SK-N-DZ (cell line): ENCODE data around the gene LTBP1.

Experiments used
- DNase-seq: peaks from one replicate; pipeline ENCODE4 v3.0.0-alpha.2; 2015; ENCODE audit warnings: low spot score

The LTBP1 gene

GRCh38 chr2:33264766-33265165 is 318.0 kb downstream of the LTBP1 start:
- no peak for DNase-seq

- no peak for DNase-seq
Observed at GRCh38 chr2:33265584-33266338, 319.0 kb downstream of the LTBP1 start.

DNA sequence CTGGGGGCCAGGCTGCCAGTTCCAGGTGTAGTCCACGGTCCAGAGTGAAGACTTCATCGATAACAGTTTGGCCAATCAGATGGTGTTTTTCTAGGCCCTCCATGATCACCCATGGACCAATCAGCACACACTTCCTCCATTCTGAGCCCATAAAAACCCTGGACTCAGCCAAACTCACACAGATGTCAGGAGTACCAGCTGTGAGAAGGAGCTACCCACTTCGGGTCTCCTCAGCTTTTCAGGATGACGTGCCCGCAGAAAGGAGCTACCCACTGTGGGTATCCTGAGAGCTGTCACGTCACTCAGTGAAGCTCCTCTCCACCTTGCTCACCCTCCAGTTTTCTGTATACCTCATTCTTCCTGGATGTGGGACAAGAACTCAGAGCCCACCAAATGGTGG is 319.7 kb downstream of the LTBP1 start:
- DNase-seq, result no peak

DNA sequence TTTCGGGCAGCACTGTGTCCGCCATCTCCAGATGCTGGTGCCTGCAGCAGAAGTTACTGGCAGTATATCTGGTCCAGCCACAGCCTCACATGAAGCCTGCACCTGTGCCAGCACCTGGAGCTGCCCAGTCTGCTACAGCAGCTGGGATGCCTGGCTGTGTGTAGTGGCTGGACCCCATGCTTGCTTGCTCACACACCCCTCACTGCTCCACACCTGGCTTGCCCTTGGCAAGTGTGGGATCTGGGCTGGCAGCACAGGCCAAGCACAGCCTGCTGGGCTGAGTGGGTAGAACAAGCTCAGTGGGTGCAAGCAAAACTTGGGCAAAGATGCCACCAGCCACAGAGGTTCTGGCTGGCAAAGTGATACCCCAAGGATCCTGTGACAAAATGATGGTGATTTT is 320.3 kb downstream of the LTBP1 start:
- no peak for DNase-seq

GRCh38 chr2:33267756-33268155 is 321.0 kb downstream of the LTBP1 start:
- DNase-seq, result no peak

DNA sequence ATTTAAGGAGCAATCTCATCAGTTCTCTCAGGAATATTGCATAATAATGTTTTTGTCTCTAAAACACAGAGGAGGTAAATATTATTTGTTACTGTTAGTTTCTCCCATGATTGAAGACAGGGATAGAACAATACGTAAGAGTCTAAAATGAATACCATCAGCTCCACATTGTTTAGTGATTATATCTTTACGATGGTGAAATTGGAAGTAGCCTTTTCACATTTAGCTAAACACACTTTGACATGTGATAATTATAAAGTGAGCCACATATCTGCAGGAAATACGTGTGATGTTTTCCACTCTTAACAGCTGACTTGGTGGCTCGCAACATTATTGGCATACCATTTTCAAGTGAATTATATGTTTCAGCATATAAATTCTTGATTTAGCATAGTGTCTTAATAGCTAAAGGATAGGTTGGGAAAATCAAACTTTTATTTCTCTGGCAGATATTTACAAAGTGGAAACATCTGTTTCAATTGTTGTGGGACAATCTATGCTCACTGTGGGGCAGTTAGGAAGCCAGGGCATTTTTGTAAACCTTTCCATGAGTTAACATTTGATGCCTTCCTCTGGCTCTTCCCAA is 321.6 kb downstream of the LTBP1 start:
- DNase-seq, result no peak

DNA sequence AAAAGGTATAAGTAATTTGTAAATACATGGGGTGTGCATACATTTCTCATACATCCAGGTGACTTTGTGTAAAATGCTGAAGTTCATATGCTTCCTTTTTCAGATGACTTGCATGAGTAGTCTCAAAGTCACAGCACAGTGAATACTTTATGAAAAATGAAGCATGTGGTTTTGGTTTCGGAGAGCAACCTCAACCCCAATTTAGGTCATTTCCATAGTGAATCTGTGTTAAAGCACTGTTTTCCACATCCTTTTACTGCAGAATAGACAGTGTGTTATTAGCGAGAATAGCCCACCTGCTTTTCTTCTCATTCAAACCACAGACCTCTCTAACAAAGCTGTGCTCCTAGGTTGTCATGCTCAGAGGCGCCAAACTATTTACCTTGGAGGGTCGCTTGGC is 325.2 kb downstream of the LTBP1 start:
- DNase-seq, result no peak

GRCh38 chr2:33273479-33273878 is 326.7 kb downstream of the LTBP1 start:
- DNase-seq, result no peak

DNA sequence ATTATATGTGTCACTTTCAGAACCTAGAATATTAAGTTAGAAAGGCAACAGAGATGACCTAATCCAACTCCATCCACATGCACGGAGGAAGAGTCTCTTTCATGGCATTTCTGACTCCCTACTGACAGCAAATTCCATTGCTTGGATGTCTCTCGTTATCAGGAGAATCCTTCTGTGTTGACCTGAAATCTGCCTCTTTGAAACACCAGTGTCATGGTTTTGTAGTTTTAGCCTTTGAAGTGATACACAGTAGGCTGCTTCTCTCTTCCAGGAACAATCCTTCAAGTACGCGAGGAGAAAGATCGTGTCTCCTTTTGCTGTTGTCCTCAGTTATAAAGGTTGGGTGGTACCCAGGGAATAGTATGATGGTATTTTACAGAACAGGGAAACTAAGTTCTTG is 327.8 kb downstream of the LTBP1 start:
- no peak for DNase-seq

DNA sequence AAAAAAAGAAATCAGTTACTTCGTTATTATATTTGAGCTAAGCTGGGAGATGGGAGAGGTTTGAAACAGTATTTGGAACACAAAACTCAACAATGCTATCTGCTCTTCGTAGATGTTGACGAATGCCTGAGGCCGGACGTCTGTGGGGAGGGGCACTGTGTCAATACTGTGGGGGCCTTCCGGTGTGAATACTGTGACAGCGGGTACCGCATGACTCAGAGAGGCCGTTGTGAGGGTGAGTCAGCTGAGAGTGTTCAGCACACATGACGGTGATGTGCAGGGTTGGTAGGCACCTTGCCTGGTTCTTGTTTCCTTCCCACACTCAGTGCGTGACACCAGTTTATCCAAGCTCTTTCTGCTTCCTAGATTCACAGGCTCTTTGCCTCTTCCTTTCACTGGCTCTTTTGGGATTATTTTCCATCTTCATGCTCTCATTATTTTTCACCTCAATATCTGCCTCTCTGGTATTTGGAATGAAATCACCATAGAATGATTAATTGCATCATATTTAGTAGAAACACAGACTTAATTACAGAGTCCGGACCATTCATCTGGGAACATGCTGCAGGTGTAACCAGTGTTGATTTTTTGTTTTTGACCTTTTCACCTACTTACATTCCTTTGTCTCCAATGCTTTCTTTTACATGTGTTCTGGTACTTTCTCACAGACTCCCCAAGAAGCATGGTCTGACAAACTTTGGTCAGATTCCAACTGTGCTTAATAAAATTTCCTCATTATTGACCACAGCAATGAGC is 329.1 kb downstream of the LTBP1 start:
- DNase-seq, result no peak

DNA sequence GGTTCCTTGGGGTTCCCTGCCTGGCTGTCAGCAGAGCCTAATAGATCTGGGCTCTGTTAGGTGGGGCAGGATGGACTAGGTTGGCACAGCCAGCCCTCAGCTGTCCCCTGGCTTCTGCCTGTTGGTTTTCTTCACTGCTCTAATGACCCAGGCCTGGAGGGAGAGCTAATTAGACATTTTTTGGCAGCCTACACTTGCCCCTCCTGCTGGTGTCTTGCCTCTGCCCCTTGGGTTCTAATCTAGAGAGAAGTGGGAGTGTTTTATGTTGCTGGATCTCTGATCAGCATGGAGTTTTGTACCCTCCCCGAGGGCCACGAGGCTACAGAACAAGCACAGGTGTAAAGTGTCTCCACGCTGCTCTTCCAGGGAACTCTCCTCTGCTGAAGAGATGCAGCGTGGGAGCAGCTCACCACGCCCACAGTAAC is 330.3 kb downstream of the LTBP1 start:
- no peak for DNase-seq

GRCh38 chr2:33278245-33278943 is 331.6 kb downstream of the LTBP1 start:
- DNase-seq, result no peak

- no peak for DNase-seq
Observed at GRCh38 chr2:33284287-33284686, 337.5 kb downstream of the LTBP1 start.

- DNase-seq, result no peak
Observed at GRCh38 chr2:33287507-33288005, 340.8 kb downstream of the LTBP1 start.

DNA sequence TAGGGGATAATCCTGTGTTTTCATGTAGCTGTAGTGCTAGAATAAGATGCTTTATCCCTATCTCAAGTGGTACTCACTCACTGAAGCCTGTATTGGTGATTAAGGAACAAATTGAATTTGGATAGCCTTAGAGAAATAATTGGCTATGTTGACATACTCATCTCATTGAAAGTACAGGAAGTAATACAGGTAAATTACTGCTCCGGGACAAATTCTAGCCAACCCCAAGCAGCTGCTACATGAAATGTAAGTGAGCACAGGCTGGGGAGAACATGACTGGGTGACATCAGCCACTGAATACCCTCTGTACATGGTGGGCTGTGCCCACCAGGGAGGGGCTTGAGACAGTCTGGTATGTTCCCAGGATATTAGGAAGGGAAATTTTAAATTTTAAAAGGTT is 341.3 kb downstream of the LTBP1 start:
- no peak for DNase-seq

DNA sequence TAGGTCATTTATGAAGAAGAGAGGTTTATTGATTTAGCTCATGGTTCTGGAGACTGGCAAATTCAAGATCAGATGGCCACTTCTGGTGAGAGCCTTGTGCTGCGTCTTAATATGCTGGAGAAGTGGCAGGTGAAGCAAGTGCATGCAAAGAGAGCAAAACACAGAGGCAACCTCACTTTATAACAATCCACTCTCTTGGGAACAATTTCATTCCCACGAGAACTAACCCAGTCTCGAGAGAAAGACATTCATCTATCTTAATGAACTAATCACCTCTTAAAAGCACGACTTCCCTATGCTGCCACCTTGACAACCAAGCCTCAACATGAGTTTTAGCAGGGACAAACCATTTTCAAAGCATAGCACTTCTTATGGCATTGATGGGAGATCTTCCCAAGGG is 343.2 kb downstream of the LTBP1 start:
- no peak for DNase-seq

GRCh38 chr2:33291278-33292013 is 344.7 kb downstream of the LTBP1 start:
- DNase-seq, result no peak

DNA sequence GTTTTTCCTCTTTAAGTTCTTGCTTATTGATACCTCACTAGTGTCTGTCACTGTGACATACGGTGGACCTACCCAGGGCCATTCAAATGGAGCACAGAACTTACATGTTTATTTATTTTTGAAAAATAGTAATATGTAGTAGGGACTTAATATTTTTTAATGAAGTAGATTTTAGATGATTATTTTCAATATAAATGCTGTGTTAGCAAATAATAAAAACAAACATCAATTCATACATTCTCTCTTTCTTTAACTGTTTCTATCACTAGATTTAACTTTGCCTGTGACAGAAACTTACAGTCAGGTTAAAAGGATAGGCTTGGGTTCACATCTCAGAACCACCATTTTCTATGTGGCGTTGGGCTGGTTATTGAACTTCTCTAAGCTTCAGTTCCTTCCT is 345.3 kb downstream of the LTBP1 start:
- no peak for DNase-seq

DNA sequence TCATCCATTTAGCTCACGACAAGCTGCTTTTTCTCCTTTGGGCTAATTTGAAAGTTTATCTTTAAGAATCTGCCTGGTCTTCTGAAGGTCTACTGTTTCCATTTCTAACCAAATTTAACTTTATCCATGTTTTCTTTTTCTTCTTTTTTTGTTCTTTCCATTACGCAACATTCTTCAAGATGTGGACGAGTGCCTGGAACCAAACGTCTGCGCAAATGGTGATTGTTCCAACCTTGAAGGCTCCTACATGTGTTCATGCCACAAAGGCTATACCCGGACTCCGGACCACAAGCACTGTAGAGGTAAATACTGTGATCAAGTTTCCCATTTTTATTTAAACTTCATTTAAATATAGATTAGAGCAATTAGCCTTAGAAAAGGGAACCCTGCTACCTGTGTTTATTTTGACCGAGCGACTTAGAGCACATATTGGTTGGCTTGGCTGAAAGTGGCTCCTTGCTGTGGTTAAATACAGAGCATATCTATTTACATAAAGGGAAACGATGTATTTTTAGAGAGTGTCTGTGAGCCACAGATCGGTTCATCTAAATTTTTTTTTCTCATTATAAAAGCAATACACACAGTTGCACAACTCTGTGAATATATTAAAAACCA is 346.3 kb downstream of the LTBP1 start:
- no peak for DNase-seq

- DNase-seq, result no peak
Observed at GRCh38 chr2:33298233-33298632, 351.5 kb downstream of the LTBP1 start.

GRCh38 chr2:33301355-33301754 is 354.6 kb downstream of the LTBP1 start:
- DNase-seq, result no peak
